Esophagus muscularis mucosa (tissue), 4 donors: ENCODE measurements around the gene CT83. TPM values are rescaled to one million over a fixed set of nuclear protein-coding genes. Genes with fewer than 3 reads are reported as not detected.

ENCODE experiments used
- DNase-seq: peaks from one replicate; pipeline ENCODE4 v3.0.0-alpha.2; 2017; ENCODE audit errors: extremely low spot score
- H3K27ac ChIP-seq, 4 donors: fragments of 200-600 bp; sonication (generic); replicated peaks in 1 of 4; 1 replicate in 3 of 4; 2 replicates in 1 of 4; pipeline ENCODE4 v1.5.1; 2016 to 2019; ENCODE audit warnings: mild to moderate bottlenecking in 1 of 4
- H3K27me3 ChIP-seq, 4 donors: fragments of 200-600 bp; sonication (generic); one replicate each; pipeline versions ENCODE4 v1.5.1 to v1.6.0; 2016 to 2019
- H3K36me3 ChIP-seq, 4 donors: fragments of 200-600 bp; sonication (generic); one replicate each; pipeline ENCODE4 v1.5.1; 2016 to 2019
- H3K4me1 ChIP-seq, 4 donors: fragments of 200-600 bp; sonication (generic); one replicate each; pipeline ENCODE4 v1.5.1; 2016 to 2019
- H3K4me3 ChIP-seq, 4 donors: fragments of 200-600 bp; sonication (generic); 1 replicate in 2 of 4; 2 replicates in 2 of 4; pipeline ENCODE4 v1.5.1; 2016 to 2019; ENCODE audit warnings: mild to moderate bottlenecking in 4 of 4, moderate library complexity in 1 of 4
- H3K9me3 ChIP-seq, 4 donors: fragments of 200-600 bp; sonication (generic); 1 replicate in 3 of 4; 2 replicates in 1 of 4; pipeline ENCODE4 v1.5.1; 2016 to 2019
- EP300 ChIP-seq: sonication (generic); formaldehyde crosslinking; IDR thresholded peaks from one replicate; pipeline ENCODE4 v1.6.1; 2017; ENCODE audit warnings: antibody characterized with exemption
- POLR2A ChIP-seq: fragments of 450-650 bp; IDR thresholded peaks from one replicate; pipeline ENCODE4 v1.6.1; 2017; ENCODE audit warnings: antibody characterized with exemption, moderate library complexity, mild to moderate bottlenecking, low read depth
- POLR2AphosphoS5 ChIP-seq, 2 donors: sonication (generic); formaldehyde crosslinking; IDR thresholded peaks; one replicate each; pipeline ENCODE4 v1.6.1; 2017; ENCODE audit warnings: antibody characterized with exemption in 2 of 2
- whole genome bisulfite sequencing: methylation state at CpG from one replicate; pipeline ENCODE4 v1.1.5; 2018; 5-methylcytosine and 5-hydroxymethylcytosine counted together
- intact Hi-C: fragments of 100-400 bp; cut with DNase I; formaldehyde crosslinking; loops from one replicate; pipeline ENCODE4 v1.15.1; 2023
- total RNA-seq, 4 donors: library from RNA; depleted of rRNA; stranded (reverse); fragments of >200 nt; gene quantifications; one replicate each; pipeline versions ENCODE4 v1.1.0 to v1.2.1, GENCODE V29; 2016
- TF ChIP-seq, protein P1 (sequence below), 3 experiments: fragments of 200-600 bp in 2 of 3; fragments of 450-650 bp in 1 of 3; sonication (generic) in 2 of 3; IDR thresholded peaks; one replicate each; pipeline ENCODE4 v1.5.1; 2017 to 2019; ENCODE audit warnings: antibody characterized with exemption in 3 of 3, mild to moderate bottlenecking in 2 of 3, moderate library complexity in 1 of 3

The CT83 gene
- total RNA-seq, 4 donors from 2014 or later, result not detected

DNA sequence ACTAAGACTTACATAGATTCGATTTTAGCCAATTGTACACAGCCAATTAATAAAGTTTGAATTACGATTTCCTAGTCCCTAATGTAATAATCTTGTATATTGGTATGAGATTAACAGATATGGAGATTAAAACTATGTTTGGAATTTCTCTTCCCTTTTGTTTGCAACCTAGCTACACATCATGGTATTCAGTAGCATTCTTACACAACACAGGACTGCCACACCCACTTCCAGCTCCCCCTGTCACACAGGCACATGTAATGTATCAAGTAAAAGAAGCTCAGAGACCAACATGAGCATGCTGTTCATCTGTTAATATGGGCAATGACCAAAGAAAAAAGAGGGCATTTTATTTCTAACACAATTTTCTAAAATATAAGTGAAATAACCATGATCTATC lies 13.6 kb downstream of the CT83 start:
- WGBS, result 78% methylated on average over 2 of the region's 2 CpGs

DNA sequence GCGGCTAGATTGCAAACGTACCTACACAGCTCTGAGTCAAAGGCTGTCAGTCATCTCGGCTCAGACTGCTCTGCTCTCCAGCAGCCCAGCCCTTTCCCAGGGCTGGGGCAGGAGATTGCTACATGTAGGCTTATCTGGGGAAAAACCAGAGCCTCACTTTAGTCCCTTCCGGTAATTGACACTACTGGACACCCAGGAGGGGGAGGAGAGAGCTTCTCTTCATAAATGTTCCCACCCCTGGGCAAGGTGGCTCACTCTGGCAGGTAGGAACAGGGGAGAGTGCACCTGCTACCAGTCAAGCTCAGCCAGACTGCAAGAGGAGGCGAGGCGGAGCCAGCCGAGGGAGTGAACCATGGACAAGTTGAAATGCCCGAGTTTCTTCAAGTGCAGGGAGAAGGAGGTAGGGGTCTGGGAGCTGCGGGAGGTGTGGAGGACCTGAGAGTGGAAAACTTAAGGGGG lies 26.4 kb downstream of the CT83 start, which contains the start of gene SLC6A14:
Gene SLC6A14, plus strand, starts transcription at position 249 of the 459 bp plus-strand sequence. Its CDS starts 104 bp downstream, at position 353.
- intact Hi-C loops, result no loop called here
- H3K9me3 ChIP-seq, result no peaks in the 10 kb centered on the region

More for the DNA sequence above, 13.6 kb downstream of the CT83 start:
- TF ChIP-seq POLR2AphosphoS5 (IDR thresholded peaks at IDR 0.05) (no peak), EP300 (no peak), POLR2A (no peak)
- TF ChIP-seq, protein P1, sequence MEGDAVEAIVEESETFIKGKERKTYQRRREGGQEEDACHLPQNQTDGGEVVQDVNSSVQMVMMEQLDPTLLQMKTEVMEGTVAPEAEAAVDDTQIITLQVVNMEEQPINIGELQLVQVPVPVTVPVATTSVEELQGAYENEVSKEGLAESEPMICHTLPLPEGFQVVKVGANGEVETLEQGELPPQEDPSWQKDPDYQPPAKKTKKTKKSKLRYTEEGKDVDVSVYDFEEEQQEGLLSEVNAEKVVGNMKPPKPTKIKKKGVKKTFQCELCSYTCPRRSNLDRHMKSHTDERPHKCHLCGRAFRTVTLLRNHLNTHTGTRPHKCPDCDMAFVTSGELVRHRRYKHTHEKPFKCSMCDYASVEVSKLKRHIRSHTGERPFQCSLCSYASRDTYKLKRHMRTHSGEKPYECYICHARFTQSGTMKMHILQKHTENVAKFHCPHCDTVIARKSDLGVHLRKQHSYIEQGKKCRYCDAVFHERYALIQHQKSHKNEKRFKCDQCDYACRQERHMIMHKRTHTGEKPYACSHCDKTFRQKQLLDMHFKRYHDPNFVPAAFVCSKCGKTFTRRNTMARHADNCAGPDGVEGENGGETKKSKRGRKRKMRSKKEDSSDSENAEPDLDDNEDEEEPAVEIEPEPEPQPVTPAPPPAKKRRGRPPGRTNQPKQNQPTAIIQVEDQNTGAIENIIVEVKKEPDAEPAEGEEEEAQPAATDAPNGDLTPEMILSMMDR (IDR thresholded peaks at IDR 0.05), result no peak
- Histone ChIP-seq H3K27ac (no peak overlapping the region), H3K27me3 (no peaks in the 10 kb centered on the region), H3K4me1 (no peaks in the 10 kb centered on the region), H3K36me3 (no peaks in the 10 kb centered on the region), H3K4me3 (no peak overlapping the region), H3K9me3 (no peaks in the 10 kb centered on the region)
- intact Hi-C loops, result no loop called here
- no peak for DNase-seq

DNA sequence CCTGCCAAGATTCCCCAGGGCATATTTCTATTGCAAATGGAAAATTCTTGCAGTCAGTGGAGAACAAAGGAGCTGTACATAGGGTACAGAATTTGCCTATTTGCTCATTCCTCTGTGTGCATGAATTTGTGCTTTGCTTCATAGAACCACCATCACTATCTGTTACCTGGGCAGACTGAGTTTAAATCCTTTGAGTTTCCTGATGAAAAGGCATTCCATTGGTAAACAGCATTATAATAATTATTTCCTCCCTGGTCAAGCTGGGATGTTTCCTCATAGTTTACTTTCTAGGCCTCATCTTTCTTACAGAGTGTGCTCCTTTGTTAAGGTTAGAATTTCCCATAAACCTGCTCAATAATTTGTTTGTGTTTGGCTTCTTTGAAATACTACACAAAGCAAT lies 27.2 kb downstream of the CT83 start:
- no peaks in the 10 kb centered on the region for H3K9me3 ChIP-seq
- DNase-seq, result no peak
- intact Hi-C loops, result no loop called here
- no peaks in the 10 kb centered on the region for H3K36me3 ChIP-seq
- TF ChIP-seq EP300 (no peak), POLR2A (no peak), POLR2AphosphoS5 (IDR thresholded peaks at IDR 0.05) (no peak)
- TF ChIP-seq, protein P1 (IDR thresholded peaks at IDR 0.05), result no peak
- peaks cover 0 to 6% (median 0%) of the 10 kb centered on the region in 4 donors for H3K27me3 ChIP-seq
- no peaks in the 10 kb centered on the region for H3K4me1 ChIP-seq
- H3K4me3 ChIP-seq, result no peak overlapping the region
- H3K27ac ChIP-seq, result no peak overlapping the region

More for the DNA sequence above, 26.4 kb downstream of the CT83 start, which contains the start of gene SLC6A14:
- Histone ChIP-seq H3K27ac (no peak within 1 kb of the TSS), H3K27me3 (peaks cover 0 to 6% (median 0%) of the 10 kb centered on the region in 4 donors), H3K36me3 (no peaks in the 10 kb centered on the region), H3K4me3 (no peak within 1 kb of the TSS), H3K4me1 (no peaks in the 10 kb centered on the region)
- WGBS, result 57% methylated on average over 9 of the region's 9 CpGs
- no peak for DNase-seq
- TF ChIP-seq POLR2AphosphoS5 (IDR thresholded peaks at IDR 0.05), result no peak
- TF ChIP-seq POLR2A, result no peak
- TF ChIP-seq EP300, result no peak
- TF ChIP-seq, protein P1 (IDR thresholded peaks at IDR 0.05), result no peak

GRCh38 chrX:116427978-116428377 lies 34.8 kb downstream of the CT83 start:
- intact Hi-C loops, result no loop called here
- Histone ChIP-seq H3K9me3 (no peaks in the 10 kb centered on the region), H3K36me3 (no peaks in the 10 kb centered on the region), H3K27me3 (no peaks in the 10 kb centered on the region), H3K27ac (no peak overlapping the region), H3K4me3 (no peak overlapping the region), H3K4me1 (no peaks in the 10 kb centered on the region)
- TF ChIP-seq POLR2AphosphoS5 (IDR thresholded peaks at IDR 0.05), result no peak
- TF ChIP-seq, protein P1 (IDR thresholded peaks at IDR 0.05), result no peak
- DNase-seq, result no peak
- 83% methylated on average over 3 of the region's 3 CpGs for WGBS

DNA sequence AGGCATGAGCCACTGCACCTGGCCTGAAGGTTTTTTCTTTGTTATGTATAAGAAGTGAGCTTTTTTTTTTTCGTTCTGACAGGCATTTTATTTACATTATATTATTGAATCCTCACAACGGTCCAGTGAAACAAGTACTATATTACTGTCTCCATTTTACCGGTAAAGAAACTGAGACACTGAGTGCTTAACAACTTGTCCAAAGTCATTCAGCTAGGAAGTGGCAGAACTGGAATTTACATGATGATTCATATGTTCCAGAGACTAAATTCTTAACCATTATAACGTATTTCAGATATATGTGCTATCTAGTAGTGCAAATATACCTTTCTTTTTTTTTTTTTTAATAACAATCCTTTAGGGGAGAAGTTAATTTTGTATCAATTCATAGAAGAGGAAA lies 44.8 kb downstream of the CT83 start:
- H3K9me3 ChIP-seq, result no peaks in the 10 kb centered on the region
- no peaks in the 10 kb centered on the region for H3K4me1 ChIP-seq
- no peaks in the 10 kb centered on the region for H3K36me3 ChIP-seq
- intact Hi-C loops, result no loop called here
- no peak for TF ChIP-seq EP300
- TF ChIP-seq, protein P1 (IDR thresholded peaks at IDR 0.05), result no peak
- TF ChIP-seq POLR2AphosphoS5 (IDR thresholded peaks at IDR 0.05), result no peak
- TF ChIP-seq POLR2A, result no peak
- WGBS, result 53% methylated on average over 4 of the region's 4 CpGs
- no peak for DNase-seq
- H3K4me3 ChIP-seq, result no peak overlapping the region
- H3K27me3 ChIP-seq, result no peaks in the 10 kb centered on the region
- no peak overlapping the region for H3K27ac ChIP-seq
